ENCODE measurements around the gene RCAN3.
"Not testable (repeated sequence)": the region's sequence is repeated elsewhere in the genome, so short reads cannot be mapped to it uniquely, and the experiment has no call there.

The RCAN3 gene

GRCh38 chr1:24517898-24518297 is 15.3 kb downstream of the RCAN3 start:
- no peak overlapping the region for H3K4me3 Mint-ChIP-seq
- no peak overlapping the region for H3K27ac Mint-ChIP-seq
- peaks cover 81% of the 10 kb centered on the region for H3K4me1 Mint-ChIP-seq
- H3K36me3 Mint-ChIP-seq = peaks cover 15% of the 10 kb centered on the region
- peaks cover 6% of the 10 kb centered on the region for H3K9me3 Mint-ChIP-seq
- H3K27me3 Mint-ChIP-seq = no peaks in the 10 kb centered on the region

DNA sequence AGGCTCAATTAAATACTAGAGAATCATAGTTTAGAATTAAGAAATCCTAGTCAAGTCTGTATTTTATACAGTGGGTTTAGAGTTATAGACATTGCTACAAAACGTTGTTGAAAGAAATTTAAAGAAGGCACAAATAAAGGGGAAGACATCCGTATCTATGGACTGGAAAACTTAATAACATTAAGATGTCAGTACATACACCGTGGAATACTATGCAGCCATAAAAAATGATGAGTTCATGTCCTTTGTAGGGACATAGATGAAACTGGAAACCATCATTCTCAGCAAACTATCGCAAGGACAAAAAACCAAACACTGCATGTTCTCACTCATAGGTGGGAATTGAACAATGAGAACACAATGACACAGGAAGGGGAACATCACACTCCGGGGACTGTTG is 17.6 kb downstream of the RCAN3 start:
- Mint-ChIP-seq H3K27ac (peak overlapping the region; percentile 71), H3K4me3 (peak overlapping the region; percentile 26), H3K4me1 (peaks cover 79% of the 10 kb centered on the region), H3K36me3 (peaks cover 17% of the 10 kb centered on the region)
- not testable (repeated sequence) for H3K27me3 Mint-ChIP-seq, H3K9me3 Mint-ChIP-seq

- Mint-ChIP-seq H3K9me3 (no peaks in the 10 kb centered on the region), H3K27ac (peak overlapping the region; percentile 79), H3K4me1 (peaks cover 78% of the 10 kb centered on the region), H3K36me3 (peaks cover 3% of the 10 kb centered on the region), H3K27me3 (no peaks in the 10 kb centered on the region), H3K4me3 (no peak overlapping the region)
These were observed 23.0 kb downstream of the RCAN3 start for GRCh38 chr1:24525606-24526005.

DNA sequence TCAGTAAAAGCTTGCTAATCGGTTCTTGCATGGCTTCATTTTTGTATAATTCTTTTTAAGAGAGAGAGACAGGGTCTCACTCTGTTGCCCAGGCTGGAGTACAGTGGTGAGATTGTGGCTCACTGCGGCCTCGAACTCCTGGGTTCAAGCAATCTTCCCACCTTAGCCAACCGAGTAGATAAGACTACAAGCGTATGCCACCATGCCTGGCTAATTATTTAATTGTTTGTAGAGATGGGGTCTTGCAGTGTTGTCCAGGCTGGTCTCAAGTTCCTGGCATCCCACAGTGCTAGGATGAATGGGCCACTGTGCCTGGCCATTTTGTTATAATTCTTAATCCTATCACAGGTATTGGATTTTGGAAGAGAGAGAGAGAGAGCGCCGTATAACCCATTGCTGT is 23.4 kb downstream of the RCAN3 start:
- Mint-ChIP-seq H3K27me3 (no peaks in the 10 kb centered on the region), H3K27ac (peak overlapping the region; percentile 79), H3K4me1 (peaks cover 77% of the 10 kb centered on the region), H3K9me3 (no peaks in the 10 kb centered on the region), H3K36me3 (peaks cover 4% of the 10 kb centered on the region), H3K4me3 (peak overlapping the region; percentile 30)

DNA sequence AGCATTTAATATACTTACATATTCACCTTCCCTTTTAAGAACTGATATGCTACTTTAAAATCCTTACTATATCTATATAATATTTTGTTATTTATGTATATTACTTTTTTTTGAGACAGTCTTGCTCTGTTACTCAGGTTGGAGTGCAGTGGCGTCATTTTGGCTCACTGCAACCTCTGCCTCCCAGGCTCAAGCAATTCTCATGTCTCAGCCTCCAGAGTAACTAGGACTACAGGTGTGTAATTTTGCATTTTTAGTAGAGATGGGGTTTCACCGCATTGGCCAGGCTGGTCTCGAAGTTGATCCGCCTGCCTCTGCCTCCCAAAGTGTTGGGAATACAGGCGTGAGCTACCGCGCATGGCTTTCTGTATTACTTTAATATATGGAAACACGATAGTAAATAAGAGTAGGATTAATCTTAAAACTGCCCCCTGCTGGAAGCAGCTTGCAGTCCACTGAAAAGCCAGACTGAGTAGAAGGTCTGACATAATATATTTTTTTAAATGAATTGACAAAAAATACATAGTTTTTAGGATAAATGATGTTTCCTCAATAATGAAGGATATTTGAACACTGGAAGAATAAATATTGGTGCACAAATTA is 24.4 kb downstream of the RCAN3 start:
- peak overlapping the region; percentile 2 for H3K27ac Mint-ChIP-seq
- H3K4me3 Mint-ChIP-seq = no peak overlapping the region
- peaks cover 5% of the 10 kb centered on the region for H3K36me3 Mint-ChIP-seq
- H3K27me3 Mint-ChIP-seq = no peaks in the 10 kb centered on the region
- H3K9me3 Mint-ChIP-seq = no peaks in the 10 kb centered on the region
- peaks cover 79% of the 10 kb centered on the region for H3K4me1 Mint-ChIP-seq

GRCh38 chr1:24528744-24529143 is 26.1 kb downstream of the RCAN3 start:
- Mint-ChIP-seq H3K4me1 (peaks cover 77% of the 10 kb centered on the region), H3K9me3 (no peaks in the 10 kb centered on the region), H3K27ac (peak overlapping the region; percentile 90), H3K4me3 (peak overlapping the region; percentile 6), H3K27me3 (no peaks in the 10 kb centered on the region), H3K36me3 (peaks cover 9% of the 10 kb centered on the region)

GRCh38 chr1:24529292-24529691 is 26.7 kb downstream of the RCAN3 start:
- peaks cover 12% of the 10 kb centered on the region for H3K36me3 Mint-ChIP-seq
- H3K27me3 Mint-ChIP-seq, H3K4me3 Mint-ChIP-seq, H3K9me3 Mint-ChIP-seq: not testable (repeated sequence)
- H3K27ac Mint-ChIP-seq = peak overlapping the region; percentile 90
- peaks cover 77% of the 10 kb centered on the region for H3K4me1 Mint-ChIP-seq

DNA sequence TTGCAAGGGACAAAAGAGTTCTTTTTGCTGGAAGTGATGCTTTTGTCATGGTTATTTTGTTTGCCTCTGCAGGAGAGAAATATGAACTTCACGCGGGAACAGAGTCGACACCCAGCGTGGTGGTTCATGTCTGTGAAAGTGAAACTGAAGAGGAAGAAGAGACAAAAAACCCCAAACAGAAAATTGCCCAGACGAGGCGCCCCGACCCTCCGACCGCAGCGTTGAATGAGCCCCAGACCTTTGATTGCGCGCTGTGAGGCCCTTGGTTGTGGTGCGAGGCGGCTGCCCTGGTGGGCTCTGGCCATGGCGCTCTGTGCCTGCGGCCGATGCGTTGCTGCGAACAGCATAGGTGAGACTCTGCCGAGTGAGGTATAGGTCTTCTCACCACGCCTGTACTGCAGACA is 32.4 kb downstream of the RCAN3 start:
- peaks cover 76% of the 10 kb centered on the region for H3K4me1 Mint-ChIP-seq
- peak overlapping the region; percentile 87 for H3K4me3 Mint-ChIP-seq
- H3K36me3 Mint-ChIP-seq = peaks cover 14% of the 10 kb centered on the region
- peak overlapping the region; percentile 91 for H3K27ac Mint-ChIP-seq
- H3K9me3 Mint-ChIP-seq = no peaks in the 10 kb centered on the region
- H3K27me3 Mint-ChIP-seq = no peaks in the 10 kb centered on the region

DNA sequence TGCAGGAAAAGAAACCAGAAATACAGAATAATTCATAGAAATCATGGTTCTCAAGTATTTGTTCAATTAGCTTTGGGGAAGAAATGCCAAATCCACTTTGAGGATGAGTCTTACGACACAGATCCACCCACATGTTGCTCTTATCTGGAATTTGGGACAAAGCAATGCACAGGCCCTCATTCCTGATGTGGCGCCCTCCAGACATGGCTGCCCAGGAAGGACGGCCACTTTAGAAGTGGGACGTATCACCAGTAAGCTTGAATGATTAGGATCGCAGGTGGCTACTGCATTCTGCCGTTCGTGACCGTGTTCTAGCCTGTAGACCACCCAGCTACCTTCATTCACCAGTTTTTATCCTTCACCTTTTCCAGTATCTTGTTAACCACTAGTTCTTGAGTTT is 33.1 kb downstream of the RCAN3 start:
- no peaks in the 10 kb centered on the region for H3K9me3 Mint-ChIP-seq
- H3K27me3 Mint-ChIP-seq = no peaks in the 10 kb centered on the region
- peaks cover 20% of the 10 kb centered on the region for H3K36me3 Mint-ChIP-seq
- peaks cover 79% of the 10 kb centered on the region for H3K4me1 Mint-ChIP-seq
- H3K4me3 Mint-ChIP-seq = peak overlapping the region; percentile 87
- H3K27ac Mint-ChIP-seq = peak overlapping the region; percentile 98

- H3K9me3 Mint-ChIP-seq = no peaks in the 10 kb centered on the region
- peaks cover 79% of the 10 kb centered on the region for H3K4me1 Mint-ChIP-seq
- peak overlapping the region; percentile 98 for H3K27ac Mint-ChIP-seq
- peaks cover 20% of the 10 kb centered on the region for H3K36me3 Mint-ChIP-seq
- H3K4me3 Mint-ChIP-seq = peak overlapping the region; percentile 87
- no peaks in the 10 kb centered on the region for H3K27me3 Mint-ChIP-seq
These were observed 33.8 kb downstream of the RCAN3 start for GRCh38 chr1:24536391-24536840.

DNA sequence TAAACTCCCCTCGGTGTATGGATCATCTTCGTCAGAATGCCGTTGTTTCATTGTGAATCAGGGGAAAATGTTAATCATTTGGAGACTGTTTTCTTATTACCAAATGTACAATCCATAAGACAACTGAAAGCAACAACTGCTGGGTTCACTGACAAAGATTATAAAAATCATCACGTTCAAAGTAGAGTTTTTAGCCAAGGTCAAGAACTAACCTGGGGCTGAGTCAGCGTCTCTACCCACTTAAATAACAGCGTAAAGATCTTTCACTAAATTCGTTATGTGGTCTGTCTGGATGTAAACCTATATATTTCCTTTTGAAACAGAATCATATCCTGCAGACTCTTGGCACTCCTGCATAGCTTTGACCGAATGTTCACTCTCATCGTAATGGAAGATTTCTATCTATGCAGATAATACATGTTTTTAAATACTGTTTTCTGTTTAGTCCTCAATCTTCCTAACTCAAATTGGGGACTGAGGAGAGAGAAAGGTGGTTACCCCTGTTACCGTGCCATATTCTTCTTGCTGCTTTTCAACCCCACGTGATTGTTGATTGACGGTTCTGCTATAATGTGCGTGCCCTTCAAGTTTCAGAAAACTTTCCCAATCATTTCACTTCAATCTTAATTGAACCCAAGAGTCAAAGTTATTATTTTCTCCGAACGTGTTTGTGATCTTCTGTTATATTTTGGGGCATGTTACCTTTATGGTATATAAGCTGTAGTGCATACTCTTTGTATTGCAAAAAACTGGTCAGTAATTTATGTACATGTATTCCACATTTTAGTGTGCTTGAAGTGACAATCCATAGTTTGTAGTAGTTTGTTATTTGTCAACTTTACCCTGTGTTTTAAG is 37.6 kb downstream of the RCAN3 start:
- no peaks in the 10 kb centered on the region for H3K27me3 Mint-ChIP-seq
- H3K9me3 Mint-ChIP-seq = no peaks in the 10 kb centered on the region
- peak overlapping the region; percentile 89 for H3K27ac Mint-ChIP-seq
- H3K4me1 Mint-ChIP-seq = peaks cover 76% of the 10 kb centered on the region
- peak overlapping the region; percentile 66 for H3K4me3 Mint-ChIP-seq
- H3K36me3 Mint-ChIP-seq = peaks cover 14% of the 10 kb centered on the region

DNA sequence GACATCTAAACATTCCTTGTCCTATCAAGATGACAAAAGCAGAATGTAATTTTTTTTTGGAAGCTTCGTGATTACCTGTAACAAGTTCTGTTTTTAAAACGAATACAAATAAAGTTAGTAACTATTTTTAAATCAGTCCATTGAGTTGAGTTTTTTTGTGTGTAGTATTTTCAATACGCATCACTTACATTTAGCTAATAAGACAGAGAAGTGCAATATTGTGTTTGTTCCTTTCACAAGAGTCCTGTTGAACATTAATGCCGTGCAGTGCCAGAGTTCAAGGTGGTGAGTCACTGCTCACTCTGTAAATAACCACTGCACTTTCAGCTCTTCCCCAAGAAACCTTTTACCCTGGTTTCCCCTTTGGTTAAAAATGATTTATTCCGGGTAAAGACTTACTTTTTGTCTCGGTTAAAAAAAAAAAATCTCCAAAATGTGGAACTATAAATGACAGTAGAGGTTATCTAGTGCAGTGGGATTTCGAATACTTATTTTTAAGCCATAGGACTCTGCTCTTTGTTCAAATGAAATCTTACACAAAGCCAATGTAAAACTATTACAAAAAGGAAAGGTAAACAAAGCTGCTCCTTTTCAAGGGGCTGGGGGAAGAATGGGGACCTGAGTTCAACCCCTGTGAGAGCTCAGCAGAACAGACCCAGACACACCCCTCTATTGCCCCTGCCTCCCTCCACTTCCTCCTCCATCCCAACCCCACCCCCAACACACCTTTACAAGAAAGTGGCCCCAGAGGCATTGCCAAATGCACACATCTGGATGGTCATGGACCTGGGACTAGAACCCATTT is 38.5 kb downstream of the RCAN3 start:
- Mint-ChIP-seq H3K9me3 (no peaks in the 10 kb centered on the region), H3K4me3 (peak overlapping the region; percentile 66), H3K36me3 (peaks cover 14% of the 10 kb centered on the region), H3K4me1 (peaks cover 76% of the 10 kb centered on the region), H3K27me3 (no peaks in the 10 kb centered on the region), H3K27ac (peak overlapping the region; percentile 89)

DNA sequence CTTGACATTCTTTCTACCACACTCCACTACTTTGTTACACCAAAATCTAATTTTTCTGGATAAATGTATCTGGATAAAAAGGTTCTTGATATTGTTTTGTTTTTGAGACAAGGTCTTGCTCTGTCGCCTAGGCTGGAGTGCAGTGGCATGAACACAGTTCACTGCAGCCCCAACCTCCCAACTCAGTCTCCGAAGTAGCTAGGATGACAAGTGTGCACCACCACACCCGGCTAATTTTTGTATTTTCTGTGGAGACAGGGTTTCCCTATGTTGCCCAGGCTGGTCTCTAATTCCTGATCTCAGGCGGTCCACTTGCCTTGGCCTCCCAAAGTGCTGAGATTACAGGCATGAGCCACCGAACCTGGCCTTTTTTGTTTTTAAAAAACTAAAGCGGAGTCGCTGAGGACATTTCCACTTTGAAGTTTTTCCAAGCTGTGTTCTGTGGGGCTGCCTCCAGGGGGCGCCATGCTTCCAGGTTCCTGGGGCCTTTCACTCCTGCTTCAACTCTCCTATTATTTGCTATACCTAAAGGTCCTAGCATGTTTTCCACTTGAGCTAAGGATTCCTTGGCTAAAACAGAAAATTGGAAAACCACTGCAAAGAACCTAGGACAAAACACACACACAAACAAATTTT is 39.2 kb downstream of the RCAN3 start:
- Mint-ChIP-seq H3K4me3 (no peak overlapping the region), H3K4me1 (peaks cover 69% of the 10 kb centered on the region), H3K9me3 (no peaks in the 10 kb centered on the region), H3K27ac (peak overlapping the region; percentile 89), H3K27me3 (no peaks in the 10 kb centered on the region), H3K36me3 (peaks cover 13% of the 10 kb centered on the region)

DNA sequence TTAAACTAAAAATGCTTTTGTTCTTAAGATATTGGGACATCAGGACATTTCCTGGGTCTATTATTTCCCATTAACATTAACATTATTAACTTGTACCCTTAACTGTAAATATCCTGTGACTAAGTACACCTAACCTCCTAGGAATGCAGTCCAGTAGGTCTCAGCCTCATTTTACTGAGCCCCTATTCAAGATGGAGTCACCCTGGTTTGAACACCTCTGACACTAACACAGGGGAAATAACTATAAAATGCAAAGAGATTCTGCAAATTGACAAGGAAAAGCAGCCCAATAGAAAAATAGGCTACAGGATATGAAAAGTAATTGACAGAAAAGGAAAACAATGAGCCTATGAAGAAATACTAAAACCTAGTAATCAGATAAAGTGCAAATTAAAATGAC is 41.6 kb downstream of the RCAN3 start:
- H3K27me3 Mint-ChIP-seq = no peaks in the 10 kb centered on the region
- no peak overlapping the region for H3K4me3 Mint-ChIP-seq
- H3K9me3 Mint-ChIP-seq = no peaks in the 10 kb centered on the region
- peaks cover 51% of the 10 kb centered on the region for H3K4me1 Mint-ChIP-seq
- no peak overlapping the region for H3K27ac Mint-ChIP-seq
- H3K36me3 Mint-ChIP-seq = peaks cover 10% of the 10 kb centered on the region

GRCh38 chr1:24545662-24546061 is 43.0 kb downstream of the RCAN3 start:
- Mint-ChIP-seq H3K4me1 (peaks cover 37% of the 10 kb centered on the region), H3K27me3 (no peaks in the 10 kb centered on the region), H3K4me3 (no peak overlapping the region), H3K36me3 (peaks cover 3% of the 10 kb centered on the region), H3K9me3 (no peaks in the 10 kb centered on the region), H3K27ac (no peak overlapping the region)

Data from activated naive CD4-positive, alpha-beta T cell treated with anti-CD3 and anti-CD28 coated beads, Interleukin-2, amount 50 U/mL, for 24 hours (primary cell).